Body of pancreas (tissue), 4 donors: ENCODE measurements around the gene TGM2.

Experiments used
- CTCF ChIP-seq, 7 experiments: fragments of 450-650 bp in 4 of 7; fragments of 200-600 bp in 3 of 7; sonication (generic) in 3 of 7; IDR thresholded peaks; one replicate each; pipeline ENCODE4 v1.5.1; 2016 to 2019; ENCODE audit warnings: antibody characterized with exemption in 7 of 7
- POLR2A ChIP-seq, 3 donors: fragments of 450-650 bp; IDR thresholded peaks; one replicate each; pipeline ENCODE4 v1.6.1; 2016; ENCODE audit warnings: antibody characterized with exemption in 3 of 3, mild to moderate bottlenecking in 2 of 3

- TF ChIP-seq CTCF (IDR thresholded peaks at IDR 0.05) (no peak), POLR2A (IDR thresholded peaks at IDR 0.05) (no peak)
Observed at GRCh38 chr20:38147163-38147562, 17.9 kb downstream of the TGM2 start.
